ENCODE data around the gene LARP1.

DNA sequence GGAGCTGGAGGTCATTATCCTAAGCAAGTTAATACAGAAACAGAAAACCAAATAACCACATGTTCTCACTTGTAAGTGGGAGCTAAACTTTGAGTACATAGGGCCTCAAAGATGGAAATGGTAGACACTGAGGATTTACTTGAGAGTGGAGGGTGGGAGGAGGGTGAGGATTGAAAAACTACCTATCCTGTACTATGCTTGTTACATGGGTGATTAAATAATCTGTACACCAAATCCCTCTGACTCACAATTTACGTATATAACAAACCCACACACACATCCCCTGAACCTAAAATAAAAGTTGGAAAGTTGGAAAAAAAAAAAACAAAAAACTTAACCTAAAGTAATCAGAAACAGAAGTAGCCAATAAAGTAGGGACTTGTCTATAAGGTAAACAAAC is 48.8 kb upstream of the LARP1 start:
- TF ChIP-seq POLR2A (IDR thresholded peaks at IDR 0.05; ENCODE audit: extremely low read depth, insufficient read length) (no peak), CTCF (IDR thresholded peaks at IDR 0.05; ENCODE audit: low read depth, low read length) (no peak), MAX (IDR thresholded peaks at IDR 0.05; ENCODE audit: low read depth, low read length) (no peak), MYC (IDR thresholded peaks at IDR 0.05; ENCODE audit: low read depth, low read length) (no peak)

Data from NB4 (cell line).